ENCODE data around the gene SOX18. TPM values are rescaled to one million over a fixed set of nuclear protein-coding genes. Genes with fewer than 3 reads are reported as not detected.

The SOX18 gene
- total and polyA plus RNA-seq, 2 of the 13 experiments (the other 11 are each of a cell fraction or from before 2014, with no cell fraction given): 1.6 to 1.9 TPM

DNA sequence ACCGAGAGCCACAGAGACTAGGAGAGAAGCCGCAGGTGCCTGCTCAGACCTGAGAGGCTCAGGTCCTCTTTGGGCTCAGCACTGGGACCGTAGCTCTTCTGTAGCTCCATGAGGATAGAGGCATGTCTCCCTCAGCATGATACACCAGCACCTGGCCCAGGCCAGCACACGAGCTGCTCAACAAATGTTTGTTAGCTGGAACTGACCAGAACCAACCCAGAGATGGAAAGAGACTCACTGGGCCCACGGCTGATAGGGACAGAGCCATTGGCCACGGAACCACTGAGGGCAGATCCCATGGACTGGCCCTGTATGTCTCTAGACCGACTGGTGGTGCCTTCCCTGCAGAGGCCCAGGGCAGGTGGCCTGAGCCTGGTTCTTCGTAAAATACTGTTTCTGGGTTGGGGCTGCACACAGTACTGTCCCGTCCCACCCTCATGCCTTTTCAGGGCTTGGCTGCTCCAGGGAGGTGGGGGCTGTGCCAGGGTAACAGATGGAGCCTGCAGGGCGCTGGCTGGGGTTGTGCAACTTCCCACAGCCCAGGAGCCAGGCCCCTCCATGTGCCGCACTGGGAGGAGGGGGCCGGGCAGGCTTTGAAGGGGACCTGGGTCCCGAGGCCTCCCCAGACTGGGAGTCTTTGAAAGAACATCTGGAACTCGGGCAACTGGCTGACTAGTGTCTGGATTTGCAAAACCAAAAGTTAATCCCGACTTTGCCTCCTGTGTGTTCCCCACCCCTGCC is 8.2 kb downstream of the SOX18 start (continued):
- peak; percentile 90; the same call in 1 of the 2 replicates for TF ChIP-seq ARNT2 (CRISPR knock-in tag; IDR thresholded peaks at IDR 0.05; ENCODE audit: low read depth)
- no peak for TF ChIP-seq RXRB (CRISPR knock-in tag; IDR thresholded peaks at IDR 0.05; ENCODE audit: borderline replicate concordance)
- peak; percentile 67; the same call in 1 of the 2 replicates for TF ChIP-seq ZNF777 (CRISPR knock-in tag; IDR thresholded peaks at IDR 0.05)
- TF ChIP-seq ZNF121 (CRISPR knock-in tag; IDR thresholded peaks at IDR 0.05): peak; percentile 98
- TF ChIP-seq FOXC1 (CRISPR knock-in tag; IDR thresholded peaks at IDR 0.05; ENCODE audit: borderline replicate concordance): 0 out of 2 replicates have a peak, but pooled peaks have one; percentile 3
- TF ChIP-seq RORA (CRISPR knock-in tag; IDR thresholded peaks at IDR 0.05): no peak
- 0 out of 2 replicates have a peak, but pooled peaks have one; percentile 15 for TF ChIP-seq SNAPC4 (CRISPR knock-in tag; IDR thresholded peaks at IDR 0.05)
- TF ChIP-seq, protein P1, sequence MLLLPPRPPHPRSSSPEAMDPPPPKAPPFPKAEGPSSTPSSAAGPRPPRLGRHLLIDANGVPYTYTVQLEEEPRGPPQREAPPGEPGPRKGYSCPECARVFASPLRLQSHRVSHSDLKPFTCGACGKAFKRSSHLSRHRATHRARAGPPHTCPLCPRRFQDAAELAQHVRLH (CRISPR knock-in tag; IDR thresholded peaks at IDR 0.05; ENCODE audit: borderline replicate concordance, low read depth): no peak
- TF ChIP-seq MXD3 (CRISPR knock-in tag; IDR thresholded peaks at IDR 0.05): peak; percentile 93
- TF ChIP-seq GATAD2A (CRISPR knock-in tag; IDR thresholded peaks at IDR 0.05): peak; percentile 67
- peak; percentile 73 for TF ChIP-seq YEATS4 (CRISPR knock-in tag; IDR thresholded peaks at IDR 0.05; ENCODE audit: borderline replicate concordance)
- no peak for TF ChIP-seq ZNF644 (CRISPR knock-in tag; IDR thresholded peaks at IDR 0.05; ENCODE audit: low read depth)
- TF ChIP-seq GATA4 (IDR thresholded peaks at IDR 0.05; ENCODE audit: borderline replicate concordance, low read depth): 0 out of 2 replicates have a peak, but pooled peaks have one; percentile 24
- peak; percentile 24 for TF ChIP-seq ZNF768 (CRISPR knock-in tag; IDR thresholded peaks at IDR 0.05)
- TF ChIP-seq ZSCAN20 (CRISPR knock-in tag; IDR thresholded peaks at IDR 0.05; ENCODE audit: borderline replicate concordance): 0 out of 2 replicates have a peak, but pooled peaks have one; percentile 53
- 0 out of 2 replicates have a peak, but pooled peaks have one; percentile 30 for TF ChIP-seq RXRA (CRISPR knock-in tag; IDR thresholded peaks at IDR 0.05)
- TF ChIP-seq, protein P2, sequence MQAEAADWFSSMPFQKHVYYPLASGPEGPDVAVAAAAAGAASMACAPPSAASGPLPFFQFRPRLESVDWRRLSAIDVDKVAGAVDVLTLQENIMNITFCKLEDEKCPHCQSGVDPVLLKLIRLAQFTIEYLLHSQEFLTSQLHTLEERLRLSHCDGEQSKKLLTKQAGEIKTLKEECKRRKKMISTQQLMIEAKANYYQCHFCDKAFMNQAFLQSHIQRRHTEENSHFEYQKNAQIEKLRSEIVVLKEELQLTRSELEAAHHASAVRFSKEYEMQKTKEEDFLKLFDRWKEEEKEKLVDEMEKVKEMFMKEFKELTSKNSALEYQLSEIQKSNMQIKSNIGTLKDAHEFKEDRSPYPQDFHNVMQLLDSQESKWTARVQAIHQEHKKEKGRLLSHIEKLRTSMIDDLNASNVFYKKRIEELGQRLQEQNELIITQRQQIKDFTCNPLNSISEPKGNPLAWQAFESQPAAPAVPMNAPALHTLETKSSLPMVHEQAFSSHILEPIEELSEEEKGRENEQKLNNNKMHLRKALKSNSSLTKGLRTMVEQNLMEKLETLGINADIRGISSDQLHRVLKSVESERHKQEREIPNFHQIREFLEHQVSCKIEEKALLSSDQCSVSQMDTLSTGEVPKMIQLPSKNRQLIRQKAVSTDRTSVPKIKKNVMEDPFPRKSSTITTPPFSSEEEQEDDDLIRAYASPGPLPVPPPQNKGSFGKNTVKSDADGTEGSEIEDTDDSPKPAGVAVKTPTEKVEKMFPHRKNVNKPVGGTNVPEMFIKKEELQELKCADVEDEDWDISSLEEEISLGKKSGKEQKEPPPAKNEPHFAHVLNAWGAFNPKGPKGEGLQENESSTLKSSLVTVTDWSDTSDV (CRISPR knock-in tag; IDR thresholded peaks at IDR 0.05): peak; percentile 77; the same call in 1 of the 2 replicates
- peak; percentile 73 for TF ChIP-seq THAP11 (CRISPR knock-in tag; IDR thresholded peaks at IDR 0.05)
- TF ChIP-seq CAMTA2 (CRISPR knock-in tag; IDR thresholded peaks at IDR 0.05; ENCODE audit: borderline replicate concordance): no peak
- peak; percentile 85; the same call in 1 of the 2 replicates for TF ChIP-seq ZFP37 (CRISPR knock-in tag; IDR thresholded peaks at IDR 0.05; ENCODE audit: borderline replicate concordance)
- TF ChIP-seq ZIK1 (CRISPR knock-in tag; IDR thresholded peaks at IDR 0.05; ENCODE audit: borderline replicate concordance, low read depth): no peak

Data from HepG2 (cell line).